Measurements from ENCODE around the gene PUM1.

DNA sequence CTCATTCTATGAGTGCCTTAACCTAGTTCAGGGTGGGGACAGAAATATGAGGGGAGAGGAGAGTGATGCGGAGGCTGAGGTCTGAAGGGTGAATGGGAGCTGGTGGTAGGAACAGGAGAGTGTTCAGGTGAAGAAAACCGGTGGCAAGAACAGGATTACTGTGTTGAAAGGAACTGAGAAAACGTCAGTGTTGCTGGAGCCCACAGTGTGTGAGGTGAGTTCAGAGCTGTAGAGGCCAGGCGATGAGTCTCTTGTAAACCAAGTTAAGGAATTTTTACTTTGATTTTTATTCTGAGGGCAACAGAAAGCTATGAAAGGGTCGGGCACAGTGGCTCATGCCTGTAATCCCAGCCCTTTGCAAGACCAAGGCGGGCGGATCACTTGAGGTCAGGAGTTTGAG, 45.3 kb upstream of the PUM1 start:
- TF ChIP-seq, protein P1, sequence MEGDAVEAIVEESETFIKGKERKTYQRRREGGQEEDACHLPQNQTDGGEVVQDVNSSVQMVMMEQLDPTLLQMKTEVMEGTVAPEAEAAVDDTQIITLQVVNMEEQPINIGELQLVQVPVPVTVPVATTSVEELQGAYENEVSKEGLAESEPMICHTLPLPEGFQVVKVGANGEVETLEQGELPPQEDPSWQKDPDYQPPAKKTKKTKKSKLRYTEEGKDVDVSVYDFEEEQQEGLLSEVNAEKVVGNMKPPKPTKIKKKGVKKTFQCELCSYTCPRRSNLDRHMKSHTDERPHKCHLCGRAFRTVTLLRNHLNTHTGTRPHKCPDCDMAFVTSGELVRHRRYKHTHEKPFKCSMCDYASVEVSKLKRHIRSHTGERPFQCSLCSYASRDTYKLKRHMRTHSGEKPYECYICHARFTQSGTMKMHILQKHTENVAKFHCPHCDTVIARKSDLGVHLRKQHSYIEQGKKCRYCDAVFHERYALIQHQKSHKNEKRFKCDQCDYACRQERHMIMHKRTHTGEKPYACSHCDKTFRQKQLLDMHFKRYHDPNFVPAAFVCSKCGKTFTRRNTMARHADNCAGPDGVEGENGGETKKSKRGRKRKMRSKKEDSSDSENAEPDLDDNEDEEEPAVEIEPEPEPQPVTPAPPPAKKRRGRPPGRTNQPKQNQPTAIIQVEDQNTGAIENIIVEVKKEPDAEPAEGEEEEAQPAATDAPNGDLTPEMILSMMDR (IDR thresholded peaks at IDR 0.05): no peak
- TF ChIP-seq POLR2A (IDR thresholded peaks at IDR 0.05): no peak
- no peak for TF ChIP-seq EP300 (IDR thresholded peaks at IDR 0.05)
